ENCODE results near the gene CELF2.
"Not testable (repeated sequence)": the region's sequence is repeated elsewhere in the genome, so short reads cannot be mapped to it uniquely, and the experiment has no call there.

Gene CELF2

GRCh38 chr10:11115337-11115736 lies 97.7 kb downstream of the CELF2 start:
- no peak overlapping the region for H3K4me3 ChIP-seq (ENCODE audit: low read depth, low read length)
- no peak overlapping the region for H3K27ac ChIP-seq (ENCODE audit: low read depth, low read length)
- peaks cover 7% of the 10 kb centered on the region; the same call in 1 of the 2 replicates for H3K4me1 ChIP-seq (ENCODE audit: control insufficient read depth, insufficient read depth, low read length)
- H3K36me3 ChIP-seq (ENCODE audit: control insufficient read depth, insufficient read depth, low read length): no peaks in the 10 kb centered on the region
- H3K27me3 ChIP-seq (ENCODE audit: control insufficient read depth, insufficient read depth, low read length): no peaks in the 10 kb centered on the region
- no peak overlapping the region for H3K9ac ChIP-seq (ENCODE audit: low read depth, low read length)
- H3K9me3 ChIP-seq (ENCODE audit: control insufficient read depth, insufficient read depth, low read length): no peaks in the 10 kb centered on the region

GRCh38 chr10:11116361-11116760 lies 98.7 kb downstream of the CELF2 start:
- Histone ChIP-seq H3K27ac (ENCODE audit: low read depth, low read length) (no peak overlapping the region), H3K4me1 (ENCODE audit: control insufficient read depth, insufficient read depth, low read length) (peaks cover 11% of the 10 kb centered on the region; the same call in 1 of the 2 replicates), H3K27me3 (ENCODE audit: control insufficient read depth, insufficient read depth, low read length) (no peaks in the 10 kb centered on the region), H3K9ac (ENCODE audit: low read depth, low read length) (no peak overlapping the region), H3K4me3 (ENCODE audit: low read depth, low read length) (no peak overlapping the region), H3K9me3 (ENCODE audit: control insufficient read depth, insufficient read depth, low read length) (no peaks in the 10 kb centered on the region), H3K36me3 (ENCODE audit: control insufficient read depth, insufficient read depth, low read length) (no peaks in the 10 kb centered on the region)

GRCh38 chr10:11116817-11117216 lies 99.1 kb downstream of the CELF2 start:
- no peak overlapping the region for H3K9ac ChIP-seq (ENCODE audit: low read depth, low read length)

GRCh38 chr10:11118686-11119085 lies 101.0 kb downstream of the CELF2 start:
- Histone ChIP-seq H3K27ac (ENCODE audit: low read depth, low read length) (no peak overlapping the region), H3K36me3 (ENCODE audit: control insufficient read depth, insufficient read depth, low read length) (no peaks in the 10 kb centered on the region), H3K27me3 (ENCODE audit: control insufficient read depth, insufficient read depth, low read length) (no peaks in the 10 kb centered on the region), H3K9me3 (ENCODE audit: control insufficient read depth, insufficient read depth, low read length) (no peaks in the 10 kb centered on the region), H3K4me1 (ENCODE audit: control insufficient read depth, insufficient read depth, low read length) (peaks cover 11% of the 10 kb centered on the region; the same call in 1 of the 2 replicates), H3K4me3 (ENCODE audit: low read depth, low read length) (no peak overlapping the region), H3K9ac (ENCODE audit: low read depth, low read length) (no peak overlapping the region)

More at GRCh38 chr10:11116817-11117216, 99.1 kb downstream of the CELF2 start:
- Histone ChIP-seq H3K4me3 (ENCODE audit: low read depth, low read length) (no peak overlapping the region), H3K27ac (ENCODE audit: low read depth, low read length) (no peak overlapping the region), H3K36me3 (ENCODE audit: control insufficient read depth, insufficient read depth, low read length) (no peaks in the 10 kb centered on the region), H3K9me3 (ENCODE audit: control insufficient read depth, insufficient read depth, low read length) (no peaks in the 10 kb centered on the region), H3K4me1 (ENCODE audit: control insufficient read depth, insufficient read depth, low read length) (peaks cover 11% of the 10 kb centered on the region; the same call in 1 of the 2 replicates), H3K27me3 (ENCODE audit: control insufficient read depth, insufficient read depth, low read length) (no peaks in the 10 kb centered on the region)

GRCh38 chr10:11119843-11120242 lies 102.2 kb downstream of the CELF2 start:
- Histone ChIP-seq H3K27ac (ENCODE audit: low read depth, low read length) (no peak overlapping the region), H3K9me3 (ENCODE audit: control insufficient read depth, insufficient read depth, low read length) (no peaks in the 10 kb centered on the region), H3K4me3 (ENCODE audit: low read depth, low read length) (no peak overlapping the region), H3K27me3 (ENCODE audit: control insufficient read depth, insufficient read depth, low read length) (no peaks in the 10 kb centered on the region), H3K9ac (ENCODE audit: low read depth, low read length) (no peak overlapping the region), H3K36me3 (ENCODE audit: control insufficient read depth, insufficient read depth, low read length) (no peaks in the 10 kb centered on the region), H3K4me1 (ENCODE audit: control insufficient read depth, insufficient read depth, low read length) (peaks cover 14% of the 10 kb centered on the region)

GRCh38 chr10:11120711-11121110 lies 103.0 kb downstream of the CELF2 start:
- Histone ChIP-seq H3K9ac (ENCODE audit: low read depth, low read length) (no peak overlapping the region), H3K36me3 (ENCODE audit: control insufficient read depth, insufficient read depth, low read length) (no peaks in the 10 kb centered on the region), H3K27ac (ENCODE audit: low read depth, low read length) (no peak overlapping the region), H3K9me3 (ENCODE audit: control insufficient read depth, insufficient read depth, low read length) (no peaks in the 10 kb centered on the region), H3K4me1 (ENCODE audit: control insufficient read depth, insufficient read depth, low read length) (peaks cover 18% of the 10 kb centered on the region), H3K4me3 (ENCODE audit: low read depth, low read length) (no peak overlapping the region), H3K27me3 (ENCODE audit: control insufficient read depth, insufficient read depth, low read length) (no peaks in the 10 kb centered on the region)

GRCh38 chr10:11123892-11124291 lies 106.2 kb downstream of the CELF2 start:
- H3K9me3 ChIP-seq (ENCODE audit: control insufficient read depth, insufficient read depth, low read length); H3K9ac ChIP-seq (ENCODE audit: low read depth, low read length); H3K27ac ChIP-seq (ENCODE audit: low read depth, low read length); H3K4me3 ChIP-seq (ENCODE audit: low read depth, low read length); H3K27me3 ChIP-seq (ENCODE audit: control insufficient read depth, insufficient read depth, low read length); H3K36me3 ChIP-seq (ENCODE audit: control insufficient read depth, insufficient read depth, low read length): not testable (repeated sequence)
- peaks cover 23% of the 10 kb centered on the region for H3K4me1 ChIP-seq (ENCODE audit: control insufficient read depth, insufficient read depth, low read length)

GRCh38 chr10:11125004-11125403 lies 107.3 kb downstream of the CELF2 start:
- Histone ChIP-seq H3K9me3 (ENCODE audit: control insufficient read depth, insufficient read depth, low read length) (no peaks in the 10 kb centered on the region), H3K4me1 (ENCODE audit: control insufficient read depth, insufficient read depth, low read length) (peaks cover 23% of the 10 kb centered on the region), H3K4me3 (ENCODE audit: low read depth, low read length) (0 out of 2 replicates have a peak overlapping the region, but pooled peaks have one; percentile 16), H3K9ac (ENCODE audit: low read depth, low read length) (no peak overlapping the region), H3K36me3 (ENCODE audit: control insufficient read depth, insufficient read depth, low read length) (no peaks in the 10 kb centered on the region), H3K27ac (ENCODE audit: low read depth, low read length) (no peak overlapping the region), H3K27me3 (ENCODE audit: control insufficient read depth, insufficient read depth, low read length) (no peaks in the 10 kb centered on the region)

GRCh38 chr10:11127017-11127416 lies 109.3 kb downstream of the CELF2 start:
- H3K9me3 ChIP-seq (ENCODE audit: control insufficient read depth, insufficient read depth, low read length); H3K9ac ChIP-seq (ENCODE audit: low read depth, low read length); H3K4me3 ChIP-seq (ENCODE audit: low read depth, low read length); H3K27ac ChIP-seq (ENCODE audit: low read depth, low read length); H3K27me3 ChIP-seq (ENCODE audit: control insufficient read depth, insufficient read depth, low read length); H3K36me3 ChIP-seq (ENCODE audit: control insufficient read depth, insufficient read depth, low read length): not testable (repeated sequence)
- H3K4me1 ChIP-seq (ENCODE audit: control insufficient read depth, insufficient read depth, low read length): peaks cover 18% of the 10 kb centered on the region

- Histone ChIP-seq H3K4me3 (ENCODE audit: low read depth, low read length) (no peak overlapping the region), H3K9ac (ENCODE audit: low read depth, low read length) (no peak overlapping the region)
Observed at GRCh38 chr10:11131112-11131639, 113.5 kb downstream of the CELF2 start.

GRCh38 chr10:11134411-11134810 lies 116.7 kb downstream of the CELF2 start:
- Histone ChIP-seq H3K9ac (ENCODE audit: low read depth, low read length) (no peak overlapping the region), H3K9me3 (ENCODE audit: control insufficient read depth, insufficient read depth, low read length) (no peaks in the 10 kb centered on the region), H3K4me3 (ENCODE audit: low read depth, low read length) (no peak overlapping the region), H3K27ac (ENCODE audit: low read depth, low read length) (no peak overlapping the region), H3K4me1 (ENCODE audit: control insufficient read depth, insufficient read depth, low read length) (peaks cover 4% of the 10 kb centered on the region; the same call in 1 of the 2 replicates), H3K27me3 (ENCODE audit: control insufficient read depth, insufficient read depth, low read length) (no peaks in the 10 kb centered on the region), H3K36me3 (ENCODE audit: control insufficient read depth, insufficient read depth, low read length) (no peaks in the 10 kb centered on the region)

More at GRCh38 chr10:11131112-11131639, 113.5 kb downstream of the CELF2 start:
- Histone ChIP-seq H3K9me3 (ENCODE audit: control insufficient read depth, insufficient read depth, low read length) (no peaks in the 10 kb centered on the region), H3K4me1 (ENCODE audit: control insufficient read depth, insufficient read depth, low read length) (peaks cover under 1% of the 10 kb centered on the region; the same call in 1 of the 2 replicates), H3K36me3 (ENCODE audit: control insufficient read depth, insufficient read depth, low read length) (no peaks in the 10 kb centered on the region), H3K27ac (ENCODE audit: low read depth, low read length) (no peak overlapping the region), H3K27me3 (ENCODE audit: control insufficient read depth, insufficient read depth, low read length) (no peaks in the 10 kb centered on the region)

Measured in HUES48 (cell line).